ENCODE measurements around the gene LRRC75A.
"Not testable (repeated sequence)": the region's sequence is repeated elsewhere in the genome, so short reads cannot be mapped to it uniquely, and the experiment has no call there.

Gene LRRC75A

DNA sequence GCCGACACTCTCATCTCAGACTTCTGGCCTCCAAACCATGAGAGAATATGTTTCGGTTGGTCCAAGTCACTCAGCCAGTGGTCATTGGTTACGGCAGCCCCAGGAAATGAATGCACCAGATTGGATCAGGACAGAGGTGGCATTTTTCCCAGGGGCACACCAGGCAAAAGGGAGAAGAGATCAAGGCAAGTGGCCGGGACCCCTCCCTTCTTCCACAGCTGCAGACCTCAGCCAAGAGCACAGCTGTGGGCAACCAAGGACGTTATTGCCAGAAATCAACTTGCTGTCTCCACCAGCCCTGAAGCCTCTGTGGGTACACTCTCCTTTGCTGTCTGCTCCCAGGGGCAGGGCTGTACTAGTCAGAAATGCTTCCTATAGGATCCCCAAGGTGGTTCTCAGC lies 20.7 kb downstream of the LRRC75A start:
- no peak for DNase-seq (ENCODE audit: low spot score)

DNA sequence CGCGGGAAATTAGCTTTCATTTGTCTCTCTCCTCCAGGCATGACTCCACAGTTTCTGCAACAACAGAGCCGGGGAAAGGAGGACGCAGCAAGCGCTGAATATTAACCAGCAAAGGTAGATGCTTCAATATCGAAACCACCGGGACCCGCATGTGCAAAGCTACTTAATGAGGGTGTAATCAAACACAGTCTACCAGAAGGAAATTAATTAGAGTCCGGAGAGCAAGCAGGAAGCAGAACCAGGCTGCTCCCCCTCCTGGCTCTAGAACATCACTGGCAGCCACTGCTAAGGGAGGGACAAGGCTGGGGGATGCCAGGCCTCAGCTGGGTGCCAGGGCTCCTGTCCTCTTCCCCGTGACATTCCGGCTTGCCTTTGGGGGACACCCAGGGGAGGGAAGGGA lies 21.7 kb downstream of the LRRC75A start:
- no peak for DNase-seq (ENCODE audit: low spot score)

- DNase-seq (ENCODE audit: low spot score) = no peak
Observed at GRCh38 chr17:16468428-16468992, 23.5 kb downstream of the LRRC75A start.

DNA sequence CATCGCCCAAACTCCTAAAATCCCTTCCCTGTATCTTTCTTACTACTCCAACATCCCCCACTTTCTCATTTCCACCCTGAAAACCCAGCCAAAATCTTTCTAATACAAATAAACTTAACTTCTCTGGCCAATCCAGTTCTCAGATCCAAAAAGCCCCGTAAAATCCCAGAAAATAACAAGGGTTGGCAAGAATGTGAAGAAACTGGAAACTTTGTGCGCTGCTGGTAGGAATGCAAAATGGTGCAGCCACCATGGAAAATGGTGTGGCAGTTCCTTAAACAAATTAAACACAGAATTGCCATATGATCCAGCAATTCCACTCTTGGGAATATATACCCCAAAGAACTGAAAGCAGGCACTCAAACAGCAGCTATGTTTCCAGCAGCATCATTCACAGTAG lies 24.1 kb downstream of the LRRC75A start:
- DNase-seq (ENCODE audit: low spot score) = no peak

- DNase-seq (ENCODE audit: low spot score) = no peak
Observed at GRCh38 chr17:16467044-16467443, 24.9 kb downstream of the LRRC75A start.

DNA sequence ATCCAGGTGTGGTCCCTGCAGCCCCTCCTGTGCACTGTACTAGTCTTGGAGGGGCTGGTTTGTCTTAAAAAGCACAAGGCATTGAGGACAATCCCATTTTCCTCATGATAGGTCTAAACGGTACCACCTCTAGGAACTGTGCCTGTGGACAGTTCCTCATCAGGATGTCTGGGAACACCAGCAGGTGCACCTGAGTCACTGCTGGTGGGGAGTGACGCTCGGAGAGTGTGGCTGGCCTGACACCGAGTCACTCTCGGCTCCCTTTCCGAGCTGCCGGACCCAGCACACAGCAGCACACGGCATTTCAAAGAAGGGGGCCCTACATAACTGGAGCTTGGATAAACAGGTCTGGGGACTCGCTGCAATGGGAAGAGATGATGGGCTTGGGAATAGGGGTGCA lies 25.6 kb downstream of the LRRC75A start:
- no peak for DNase-seq (ENCODE audit: low spot score)

DNA sequence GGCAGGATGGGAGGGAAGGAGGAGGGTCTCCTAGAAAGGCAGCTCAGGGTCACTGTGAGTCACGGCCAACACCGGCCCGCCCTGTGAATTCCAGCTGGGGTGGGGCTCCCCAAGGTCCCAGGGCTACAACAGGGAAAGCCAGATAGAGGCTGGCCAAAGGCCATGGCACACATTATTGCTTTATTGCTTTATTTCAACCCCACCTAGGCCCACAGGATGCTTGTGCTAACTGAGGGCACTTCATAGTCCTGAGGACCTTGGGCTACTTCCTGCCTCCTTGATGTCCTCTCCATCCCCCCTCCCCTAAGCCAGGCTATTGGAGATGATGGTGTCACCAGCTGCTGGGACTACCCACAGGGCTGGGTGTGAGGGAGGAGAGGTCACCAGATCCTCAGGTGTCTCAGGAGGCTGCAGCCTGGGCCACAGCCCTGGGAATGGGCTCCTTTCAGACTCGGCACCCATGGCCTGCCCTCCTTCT lies 26.1 kb downstream of the LRRC75A start:
- no peak for DNase-seq (ENCODE audit: low spot score)

GRCh38 chr17:16465052-16465312 lies 27.0 kb downstream of the LRRC75A start:
- DNase-seq (ENCODE audit: low spot score) = no peak

GRCh38 chr17:16464303-16465051 lies 27.5 kb downstream of the LRRC75A start:
- no peak for DNase-seq (ENCODE audit: low spot score)

- DNase-seq (ENCODE audit: low spot score) = no peak
Observed at GRCh38 chr17:16463358-16464302, 28.4 kb downstream of the LRRC75A start.

- no peak for DNase-seq (ENCODE audit: low spot score)
Observed at GRCh38 chr17:16462070-16462864, 29.7 kb downstream of the LRRC75A start.

DNA sequence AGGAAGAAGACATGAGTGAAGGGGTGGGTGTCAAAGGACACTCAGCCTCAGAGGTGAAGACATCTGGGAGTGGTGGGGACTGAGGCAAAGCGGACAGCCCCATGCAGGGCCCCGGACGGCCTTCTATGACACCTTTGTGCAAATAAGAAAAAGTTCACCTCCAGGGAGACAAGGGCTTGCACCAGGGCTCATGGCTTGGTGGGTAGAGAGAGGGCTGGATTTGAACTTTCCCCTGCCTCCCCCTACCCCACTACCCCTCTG lies 30.5 kb downstream of the LRRC75A start:
- no peak for DNase-seq (ENCODE audit: low spot score)

- DNase-seq (ENCODE audit: low spot score) = no peak
Observed at GRCh38 chr17:16460796-16461605, 31.0 kb downstream of the LRRC75A start.

GRCh38 chr17:16459855-16460550 lies 32.0 kb downstream of the LRRC75A start:
- DNase-seq (ENCODE audit: low spot score) = no peak

GRCh38 chr17:16459271-16459670 lies 32.7 kb downstream of the LRRC75A start:
- DNase-seq (ENCODE audit: low spot score) = no peak

GRCh38 chr17:16456742-16457316 lies 35.2 kb downstream of the LRRC75A start:
- no peak for DNase-seq (ENCODE audit: low spot score)

DNA sequence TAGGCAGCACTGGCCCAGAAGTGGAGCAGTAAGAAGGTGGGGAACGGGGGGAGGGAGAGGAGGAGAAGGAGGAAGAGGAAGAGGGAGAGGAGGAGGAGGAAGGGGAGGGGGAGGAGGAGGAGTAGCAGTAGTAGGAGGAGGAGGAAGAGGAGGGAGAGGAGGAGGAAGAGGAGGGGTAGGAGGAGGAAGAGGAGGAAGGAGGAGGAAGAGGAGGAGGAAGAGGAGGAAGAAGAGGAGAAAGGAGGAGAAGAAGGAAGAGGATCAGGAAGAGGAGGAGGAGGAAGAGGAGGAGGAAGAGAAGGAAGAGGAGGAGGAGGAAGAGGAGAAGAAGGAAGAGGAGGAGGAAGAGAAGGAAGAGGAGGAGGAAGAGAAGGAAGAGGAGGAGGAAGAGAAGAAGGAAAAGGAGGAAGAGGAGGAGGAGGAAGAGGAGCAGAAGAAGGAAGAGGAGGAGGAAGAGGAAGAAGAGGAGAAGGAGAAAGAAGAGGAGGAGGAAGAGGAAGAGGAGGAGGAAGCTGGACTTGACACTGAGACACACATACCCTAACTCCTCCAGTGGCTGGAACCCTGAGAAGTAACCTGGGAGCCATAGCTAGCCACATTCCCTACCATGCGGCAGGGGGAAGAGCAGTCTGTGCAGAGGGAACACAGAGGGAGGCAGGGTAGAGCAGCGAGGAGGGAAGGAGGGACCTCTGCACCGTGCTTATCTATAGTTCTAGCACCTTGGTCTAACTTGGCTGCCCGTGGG lies 35.8 kb downstream of the LRRC75A start:
- no peak for DNase-seq (ENCODE audit: low spot score)

GRCh38 chr17:16453493-16453851 lies 38.5 kb downstream of the LRRC75A start:
- no peak for DNase-seq (ENCODE audit: low spot score)

DNA sequence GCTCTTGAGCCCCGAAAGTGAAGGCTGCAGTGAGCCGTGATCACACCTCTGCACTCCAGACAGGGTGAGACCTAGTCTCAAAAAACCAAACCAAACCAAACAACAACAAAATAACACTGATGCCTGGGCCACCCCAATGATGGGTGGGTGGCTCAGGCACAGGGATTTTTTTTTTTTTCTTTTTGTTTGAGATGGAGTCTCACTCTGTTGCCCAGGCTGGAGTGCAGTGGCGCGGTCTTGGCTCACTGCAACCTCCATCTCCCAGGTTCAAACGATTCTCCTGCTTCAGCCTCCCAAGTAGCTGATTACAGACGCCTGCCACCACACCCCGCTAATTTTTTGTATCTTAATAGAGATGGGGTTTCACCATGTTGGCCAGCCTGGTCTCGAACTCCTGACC lies 39.7 kb downstream of the LRRC75A start:
- DNase-seq (ENCODE audit: low spot score) = not testable (repeated sequence)

GRCh38 chr17:16450028-16450427 lies 42.0 kb downstream of the LRRC75A start:
- DNase-seq (ENCODE audit: low spot score) = no peak
